Uterus (tissue), 4 donors: ENCODE measurements around the gene PFN2. TPM values are rescaled to one million over a fixed set of nuclear protein-coding genes. Genes with fewer than 3 reads are reported as not detected.

ENCODE experiments used
- DNase-seq, 2 donors: peaks; one replicate each; pipeline ENCODE4 v3.0.0-alpha.2; 2019 to 2020
- H3K27ac ChIP-seq, 2 donors: fragments of 200-600 bp; sonication (generic); 1 replicate in 1 of 2; 2 replicates in 1 of 2; pipeline ENCODE4 v1.5.1; 2016 to 2018
- H3K27me3 ChIP-seq, 2 donors: fragments of 200-600 bp; sonication (generic); one replicate each; pipeline ENCODE4 v1.5.1; 2018 to 2019; ENCODE audit warnings: control low read depth in 1 of 2
- H3K36me3 ChIP-seq, 2 donors: fragments of 200-600 bp; sonication (generic); one replicate each; pipeline ENCODE4 v1.5.1; 2019; ENCODE audit warnings: control low read depth in 1 of 2
- H3K4me1 ChIP-seq, 2 donors: fragments of 200-600 bp; sonication (generic); one replicate each; pipeline ENCODE4 v1.5.1; 2018 to 2019; ENCODE audit warnings: control low read depth in 1 of 2
- H3K4me3 ChIP-seq, 2 donors: fragments of 200-600 bp; sonication (generic); 1 replicate in 1 of 2; 2 replicates in 1 of 2; pipeline ENCODE4 v1.5.1; 2018 to 2019; ENCODE audit warnings: mild to moderate bottlenecking in 1 of 2
- H3K9me3 ChIP-seq, 2 donors: fragments of 200-600 bp; sonication (generic); one replicate each; pipeline ENCODE4 v1.5.1; 2019; ENCODE audit warnings: control low read depth in 1 of 2
- POLR2A ChIP-seq, 2 donors: fragments of 450-650 bp; IDR thresholded peaks; one replicate each; pipeline ENCODE4 v1.6.1; 2016; ENCODE audit warnings: antibody characterized with exemption in 2 of 2, mild to moderate bottlenecking in 1 of 2, moderate library complexity in 1 of 2
- intact Hi-C: fragments of 100-400 bp; cut with DNase I; formaldehyde crosslinking; loops from one replicate; pipeline ENCODE4 v1.15.1; 2023; ENCODE audit warnings: low total_unique reads
- total RNA-seq, 4 donors: library from RNA; depleted of rRNA in 3 of 4; stranded (reverse); fragments of >200 nt in 3 of 4; gene quantifications; one replicate each; pipeline versions ENCODE4 v1.1.0 to v1.2.4, GENCODE V29; 2014 to 2023
- TF ChIP-seq, protein P1 (sequence below), 4 experiments: fragments of 200-600 bp in 2 of 4; fragments of 450-650 bp in 2 of 4; sonication (generic) in 2 of 4; IDR thresholded peaks; one replicate each; pipeline ENCODE4 v1.5.1; 2016 to 2019; ENCODE audit warnings: antibody characterized with exemption in 4 of 4, mild to moderate bottlenecking in 2 of 4, moderate library complexity in 1 of 4
- donor health status: DM: yes; HTN: yes; CAD: no.

PFN2 gene
- total RNA-seq, 4 donors from 2014 or later: 106 to 206 (median 183) TPM

DNA sequence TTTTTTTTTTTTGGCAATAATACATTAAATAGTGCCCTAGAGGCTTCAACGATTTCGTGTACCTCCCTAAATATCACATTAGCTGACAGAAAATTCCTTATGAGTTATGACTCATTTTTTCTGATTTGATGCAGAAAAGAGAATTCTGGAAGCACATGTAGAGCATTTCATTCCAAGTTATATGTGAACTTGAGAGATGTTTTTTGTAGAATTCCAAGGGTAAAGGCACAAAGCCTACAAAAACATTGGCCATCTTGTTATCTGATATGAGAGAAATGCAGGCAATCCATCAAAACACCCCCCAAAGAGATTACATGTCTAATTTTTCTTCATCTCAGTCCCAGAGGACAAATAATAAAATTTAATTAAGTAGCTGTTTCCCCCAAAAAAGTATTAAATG is 6.7 kb upstream of the PFN2 start:
- Histone ChIP-seq H3K9me3 (no peaks in the 10 kb centered on the region), H3K36me3 (peaks cover 0 to 5% of the 10 kb centered on the region in 2 donors), H3K27me3 (no peaks in the 10 kb centered on the region), H3K4me3 (no peak overlapping the region), H3K27ac (no peak overlapping the region), H3K4me1 (no peaks in the 10 kb centered on the region)
- TF ChIP-seq POLR2A (IDR thresholded peaks at IDR 0.05): no peak
- TF ChIP-seq, protein P1, sequence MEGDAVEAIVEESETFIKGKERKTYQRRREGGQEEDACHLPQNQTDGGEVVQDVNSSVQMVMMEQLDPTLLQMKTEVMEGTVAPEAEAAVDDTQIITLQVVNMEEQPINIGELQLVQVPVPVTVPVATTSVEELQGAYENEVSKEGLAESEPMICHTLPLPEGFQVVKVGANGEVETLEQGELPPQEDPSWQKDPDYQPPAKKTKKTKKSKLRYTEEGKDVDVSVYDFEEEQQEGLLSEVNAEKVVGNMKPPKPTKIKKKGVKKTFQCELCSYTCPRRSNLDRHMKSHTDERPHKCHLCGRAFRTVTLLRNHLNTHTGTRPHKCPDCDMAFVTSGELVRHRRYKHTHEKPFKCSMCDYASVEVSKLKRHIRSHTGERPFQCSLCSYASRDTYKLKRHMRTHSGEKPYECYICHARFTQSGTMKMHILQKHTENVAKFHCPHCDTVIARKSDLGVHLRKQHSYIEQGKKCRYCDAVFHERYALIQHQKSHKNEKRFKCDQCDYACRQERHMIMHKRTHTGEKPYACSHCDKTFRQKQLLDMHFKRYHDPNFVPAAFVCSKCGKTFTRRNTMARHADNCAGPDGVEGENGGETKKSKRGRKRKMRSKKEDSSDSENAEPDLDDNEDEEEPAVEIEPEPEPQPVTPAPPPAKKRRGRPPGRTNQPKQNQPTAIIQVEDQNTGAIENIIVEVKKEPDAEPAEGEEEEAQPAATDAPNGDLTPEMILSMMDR (IDR thresholded peaks at IDR 0.05): no peak
- intact Hi-C loops: no loop called here
- DNase-seq: no peak

DNA sequence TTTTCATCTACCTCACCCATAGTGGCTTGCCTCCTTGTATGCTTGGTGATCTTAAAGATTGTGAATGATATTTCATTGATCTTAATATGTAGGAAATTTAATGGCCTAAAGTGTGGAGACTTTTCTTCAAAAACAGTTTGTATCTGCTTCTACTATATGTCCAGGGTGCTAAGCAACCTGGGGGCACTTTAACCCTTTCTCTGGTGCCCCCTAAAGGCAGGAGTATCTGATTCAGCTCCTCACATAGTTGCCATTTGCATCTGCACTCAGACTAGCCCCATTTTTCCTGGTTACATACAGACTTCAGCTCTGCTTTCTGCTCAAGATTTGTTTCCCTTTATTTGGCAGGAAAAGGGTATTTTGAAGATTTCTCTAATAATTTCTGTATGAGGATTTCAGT is 5.2 kb upstream of the PFN2 start:
- Histone ChIP-seq H3K27ac (no peak overlapping the region), H3K9me3 (no peaks in the 10 kb centered on the region), H3K4me1 (peaks cover 0 to 5% of the 10 kb centered on the region in 2 donors), H3K4me3 (no peak overlapping the region), H3K27me3 (no peaks in the 10 kb centered on the region), H3K36me3 (peaks cover 0 to 5% of the 10 kb centered on the region in 2 donors)
- intact Hi-C loops: no loop called here
- no peak for DNase-seq
- no peak for TF ChIP-seq POLR2A (IDR thresholded peaks at IDR 0.05)
- TF ChIP-seq, protein P1 (IDR thresholded peaks at IDR 0.05): no peak

GRCh38 chr3:149971403-149972075 is 844 bp upstream of the PFN2 start:
- Histone ChIP-seq H3K36me3 (peaks cover 0 to 5% of the 10 kb centered on the region in 2 donors), H3K9me3 (no peaks in the 10 kb centered on the region), H3K27me3 (no peaks in the 10 kb centered on the region), H3K27ac (peak overlapping the region; percentile 94 to 95), H3K4me1 (peaks cover 0 to 9% of the 10 kb centered on the region in 2 donors), H3K4me3 (peak overlapping the region; percentile 73 to 80)
- intact Hi-C loops: no loop called here
- TF ChIP-seq, protein P1 (IDR thresholded peaks at IDR 0.05): no peak
- no peak for TF ChIP-seq POLR2A (IDR thresholded peaks at IDR 0.05)
- DNase-seq: peak in 1 of 2 donors; percentile 68

- intact Hi-C loops: no loop called here
- peak; percentile 89 to 90 for DNase-seq
- no peak for TF ChIP-seq POLR2A (IDR thresholded peaks at IDR 0.05)
- TF ChIP-seq, protein P1 (IDR thresholded peaks at IDR 0.05): no peak
- Histone ChIP-seq H3K36me3 (peaks cover 0 to 5% of the 10 kb centered on the region in 2 donors), H3K4me3 (peak overlapping the region; percentile 73 to 80), H3K9me3 (no peaks in the 10 kb centered on the region), H3K27me3 (no peaks in the 10 kb centered on the region), H3K4me1 (peaks cover 0 to 9% of the 10 kb centered on the region in 2 donors), H3K27ac (peak overlapping the region; percentile 94 to 95)
Measured at GRCh38 chr3:149969940-149970715, 567 bp downstream of the PFN2 start.
